Endothelial cell of umbilical vein (primary cell): Measurements from ENCODE around the gene CHD9. TPM values are rescaled to one million over a fixed set of nuclear protein-coding genes. Genes with fewer than 3 reads are reported as not detected.

Experiments used
- BruUV-seq: library from RNA; stranded (reverse); fragments of 400-500 nt; replicated peaks from 2 replicates; lab custom pipeline; 2021; lab: Mats Ljungman, UMichigan
- CTCF ChIA-PET: fragments of 300-600, 350-600 bp; sonication (Branson Sonifier 250); formaldehyde crosslinking; loops from one replicate; lab custom pipeline; 2021; ENCODE audit warnings: antibody characterized with exemption, inconsistent platforms; lab: Charles Lee
- POLR2A ChIA-PET: fragments of 300-600, 350-600 bp; sonication (Branson Sonifier 250); formaldehyde crosslinking; loops from one replicate; lab custom pipeline; 2021; ENCODE audit warnings: antibody characterized with exemption, inconsistent platforms; lab: Charles Lee
- DNase-seq: peaks from one replicate; pipeline ENCODE4 v3.0.0-alpha.2; 2011; ENCODE audit warnings: low read depth, low spot score
- FAIRE-seq: peaks from 2 replicates; lab custom pipeline; 2011; peaks lifted over from hg19 to GRCh38; lab: Jason Lieb, UNC
- H2AFZ ChIP-seq: 2 replicates; pipeline ENCODE4 v1.6.0; 2012; ENCODE audit warnings: low read depth, low read length, control low read depth, inconsistent platforms
- H3K27ac ChIP-seq: 2 replicates; pipeline ENCODE4 v1.5.1; 2011; ENCODE audit warnings: low read depth, mild to moderate bottlenecking, control low read depth, low read length, moderate library complexity; ENCODE audit not compliant: insufficient read depth
- H3K27me3 ChIP-seq, 2 experiments: 2 replicates each; pipeline versions ENCODE4 v1.6.0 to v1.6.1; 2011; ENCODE audit warnings: low read length in 2 of 2, mixed read lengths in 1 of 2; ENCODE audit not compliant: control insufficient read depth in 2 of 2, insufficient read depth in 2 of 2
- H3K36me3 ChIP-seq, 2 experiments: 2 replicates in 1 of 2; 3 replicates in 1 of 2; pipeline ENCODE4 v1.5.1; 2011; ENCODE audit warnings: low read length in 2 of 2, mild to moderate bottlenecking in 1 of 2, moderate library complexity in 1 of 2; ENCODE audit not compliant: control insufficient read depth in 2 of 2, insufficient read depth in 2 of 2; ENCODE audit errors: extremely low read depth in 1 of 2
- H3K4me1 ChIP-seq: 3 replicates; pipeline ENCODE4 v1.5.1; 2011; ENCODE audit warnings: mild to moderate bottlenecking, low read length; ENCODE audit not compliant: control insufficient read depth, insufficient read depth; ENCODE audit errors: extremely low read depth
- H3K4me2 ChIP-seq: 2 replicates; pipeline ENCODE4 v1.6.1; 2011; ENCODE audit warnings: low read length, control low read depth, mixed read lengths; ENCODE audit not compliant: insufficient read depth
- H3K4me3 ChIP-seq, 3 experiments: fragments of 200-600 bp in 1 of 3; sonication (generic), shearing (Covaris generic) in 1 of 3; replicated peaks in 1 of 3; 2 replicates each; pipeline ENCODE4 v1.5.1; 2011 to 2016; ENCODE audit warnings: control low read depth in 3 of 3, low read length in 3 of 3, mild to moderate bottlenecking in 2 of 3, inconsistent platforms in 1 of 3, low read depth in 1 of 3, moderate library complexity in 1 of 3; ENCODE audit not compliant: insufficient read depth in 1 of 3
- H3K79me2 ChIP-seq: 2 replicates; pipeline ENCODE4 v1.6.0; 2012; ENCODE audit warnings: low read length, inconsistent platforms; ENCODE audit not compliant: control insufficient read depth, insufficient read depth
- H3K9ac ChIP-seq: replicated peaks from 2 replicates; pipeline ENCODE3; 2011; ENCODE audit warnings: low read length, control low read depth; ENCODE audit not compliant: insufficient read depth; ENCODE audit errors: extremely low read depth
- H3K9me1 ChIP-seq: replicated peaks from 3 replicates; pipeline ENCODE4 v1.6.0; 2011; ENCODE audit warnings: mild to moderate bottlenecking, low read length; ENCODE audit not compliant: control insufficient read depth, insufficient read depth; ENCODE audit errors: extremely low read depth
- H3K9me3 ChIP-seq: replicated peaks from 2 replicates; pipeline ENCODE4 v1.5.1; 2012; ENCODE audit warnings: low read length, inconsistent platforms; ENCODE audit not compliant: control insufficient read depth, insufficient read depth
- H4K20me1 ChIP-seq: replicated peaks from 2 replicates; pipeline ENCODE3; 2011; ENCODE audit warnings: mild to moderate bottlenecking, low read length; ENCODE audit not compliant: control insufficient read depth, insufficient read depth; ENCODE audit errors: extremely low read depth
- EZH2 ChIP-seq: IDR thresholded peaks from 2 replicates; pipeline ENCODE4 v1.6.1; 2012; ENCODE audit warnings: borderline replicate concordance, low read depth, mild to moderate bottlenecking, moderate library complexity, low read length, inconsistent platforms; ENCODE audit not compliant: severe bottlenecking
- FOS ChIP-seq: IDR thresholded peaks from 2 replicates; pipeline ENCODE4 v1.6.1; 2011; ENCODE audit warnings: mild to moderate bottlenecking, low read length, moderate library complexity, borderline replicate concordance; ENCODE audit not compliant: insufficient read depth
- GATA2 ChIP-seq: IDR thresholded peaks from 2 replicates; pipeline ENCODE4 v1.7.0; 2011; ENCODE audit warnings: low read depth, mild to moderate bottlenecking, moderate library complexity, mixed read lengths, low read length; ENCODE audit not compliant: insufficient read length, insufficient read depth
- JUN ChIP-seq: IDR thresholded peaks from 2 replicates; pipeline ENCODE4 v1.6.1; 2011; ENCODE audit warnings: borderline replicate concordance, low read depth; ENCODE audit not compliant: insufficient read length, insufficient read depth
- MYC ChIP-seq: IDR thresholded peaks from one replicate; pipeline ENCODE4 v1.6.1; 2011; ENCODE audit warnings: mild to moderate bottlenecking, low read depth, low read length
- POLR2A ChIP-seq: IDR thresholded peaks from 2 replicates; pipeline ENCODE4 v1.6.1; 2012; ENCODE audit warnings: low read depth, mild to moderate bottlenecking, control low read depth, low read length
- POLR2AphosphoS5 ChIP-seq: IDR thresholded peaks from 2 replicates; pipeline ENCODE4 v1.6.1; 2012; ENCODE audit warnings: low read depth, mild to moderate bottlenecking, control low read depth, low read length, moderate library complexity; ENCODE audit not compliant: insufficient read depth
- dilution Hi-C: fragments of 300-500 bp; cut with MboI; formaldehyde crosslinking; loops from one replicate; pipeline ENCODE4 v1.15.0; 2019; ENCODE audit warnings: low sequenced_read_pairs; ENCODE audit not compliant: extremely low pct_ligation_motif_present
- intact Hi-C: fragments of 100-400 bp; cut with micrococcal nuclease; formaldehyde crosslinking; loops from one replicate; pipeline ENCODE4 v1.10.0; 2022
- polyA plus RNA-seq, 4 experiments: library from polyadenylated mRNA; depleted of rRNA in 3 of 4; stranded (reverse) in 3 of 4; unstranded in 1 of 4; fragments of >200 nt; gene quantifications; 2 replicates each; pipeline versions ENCODE4 v1.2.1 to v1.2.3, GENCODE V29; 2011 to 2012; ENCODE audit warnings: missing spikeins in 1 of 4
- total RNA-seq: library from RNA; stranded (reverse); gene quantifications from 2 replicates; pipeline ENCODE4 v1.2.3, GENCODE V29; 2021
- TF ChIP-seq, protein P1 (sequence below): IDR thresholded peaks from 2 replicates; pipeline ENCODE4 v1.6.1; 2011; ENCODE audit not compliant: insufficient read depth, insufficient read length
- TF ChIP-seq, protein P2 (sequence below), 2 donors: IDR thresholded peaks; 1 replicate in 1 of 2; 2 replicates in 1 of 2; pipeline ENCODE4 v1.5.1; 2011; ENCODE audit warnings: low read length in 2 of 2, mild to moderate bottlenecking in 2 of 2, moderate library complexity in 2 of 2, control low read depth in 1 of 2, inconsistent platforms in 1 of 2, low read depth in 1 of 2; ENCODE audit not compliant: insufficient read depth in 1 of 2; ENCODE audit errors: extremely low read depth in 1 of 2

Gene CHD9
- total and polyA plus RNA-seq, 2 donors (not counting 3 experiments of a cell fraction or from before 2014, with no cell fraction given) = 9.9 to 59.2 TPM

DNA sequence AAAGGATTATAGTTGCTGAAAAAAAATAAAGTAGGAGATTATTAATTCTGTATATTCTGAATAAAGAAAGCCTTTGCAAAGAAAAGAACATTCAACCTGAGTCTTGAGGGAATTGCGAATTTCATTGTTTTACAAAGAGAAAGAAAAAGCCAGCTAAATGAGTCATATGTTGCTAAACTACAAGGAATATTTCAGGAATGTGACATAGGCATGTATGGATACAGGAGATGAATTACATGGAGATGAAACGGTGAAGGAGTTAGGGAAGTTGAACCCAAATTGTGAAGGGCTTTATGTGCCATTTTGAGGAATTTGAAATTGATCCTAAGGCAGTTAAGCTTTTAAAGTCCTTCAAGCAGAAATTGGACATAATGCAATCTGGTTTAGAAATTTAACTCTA is 202.2 kb downstream of the CHD9 start:
- no peaks in the 10 kb centered on the region for H4K20me1 ChIP-seq
- BruUV-seq = no TSS peak
- DNase-seq (peak; percentile 31), FAIRE-seq (peak; percentile 49)
- H3K79me2 ChIP-seq = no peaks in the 10 kb centered on the region
- H3K9ac ChIP-seq = no peak overlapping the region
- peaks cover 12 to 14% of the 10 kb centered on the region in 2 experiments for H3K36me3 ChIP-seq
- ChIA-PET POLR2A (no interaction called here), CTCF (interaction anchor here (0.7 to 1.5 kb wide), 4 partner anchors 11 to 37 kb away, joined by 3 to 6 read pairs (median 4); no protein-coding TSS in a partner anchor)
- H3K27me3 ChIP-seq = no peaks in the 10 kb centered on the region
- no peaks in the 10 kb centered on the region for H3K9me1 ChIP-seq
- no peak overlapping the region for H3K4me2 ChIP-seq
- H3K9me3 ChIP-seq = no peaks in the 10 kb centered on the region
- H3K4me1 ChIP-seq = no peaks in the 10 kb centered on the region
- intact Hi-C loops = no loop called here
- no peak overlapping the region for H3K4me3 ChIP-seq
- H2AFZ ChIP-seq = no peak overlapping the region
- H3K27ac ChIP-seq = no peak overlapping the region
- TF ChIP-seq FOS (peak; percentile 16), JUN (peak; percentile 54)
- TF ChIP-seq, protein P1, sequence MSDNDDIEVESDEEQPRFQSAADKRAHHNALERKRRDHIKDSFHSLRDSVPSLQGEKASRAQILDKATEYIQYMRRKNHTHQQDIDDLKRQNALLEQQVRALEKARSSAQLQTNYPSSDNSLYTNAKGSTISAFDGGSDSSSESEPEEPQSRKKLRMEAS = no peak
- dilution Hi-C loops = no loop called here

DNA sequence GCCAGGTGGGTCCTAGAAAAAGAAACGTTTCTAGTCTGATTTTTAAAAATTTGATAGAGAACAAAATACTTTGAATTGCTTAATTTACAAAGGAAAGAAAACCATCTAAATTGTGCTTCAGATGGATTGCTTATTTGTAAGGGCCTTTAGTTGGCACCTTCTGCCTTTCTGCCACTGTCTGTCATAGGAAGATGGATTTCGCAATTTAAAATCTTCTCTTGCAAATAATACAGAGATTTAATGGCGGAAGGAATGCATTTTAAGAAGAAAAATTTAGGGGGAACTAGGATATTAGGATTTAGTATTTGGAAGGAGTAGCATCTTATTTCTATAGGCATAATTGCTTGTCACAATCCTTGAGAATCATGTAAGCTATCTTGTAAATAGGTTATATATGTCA is 204.0 kb downstream of the CHD9 start:
- no peaks in the 10 kb centered on the region for H3K9me3 ChIP-seq
- DNase-seq = no peak
- no TSS peak for BruUV-seq
- H3K27me3 ChIP-seq = no peaks in the 10 kb centered on the region
- no peak overlapping the region for H3K9ac ChIP-seq
- TF ChIP-seq FOS = no peak
- TF ChIP-seq, protein P1 = no peak
- TF ChIP-seq GATA2 = no peak
- TF ChIP-seq MYC = no peak
- no peak for TF ChIP-seq JUN
- TF ChIP-seq, protein P2, sequence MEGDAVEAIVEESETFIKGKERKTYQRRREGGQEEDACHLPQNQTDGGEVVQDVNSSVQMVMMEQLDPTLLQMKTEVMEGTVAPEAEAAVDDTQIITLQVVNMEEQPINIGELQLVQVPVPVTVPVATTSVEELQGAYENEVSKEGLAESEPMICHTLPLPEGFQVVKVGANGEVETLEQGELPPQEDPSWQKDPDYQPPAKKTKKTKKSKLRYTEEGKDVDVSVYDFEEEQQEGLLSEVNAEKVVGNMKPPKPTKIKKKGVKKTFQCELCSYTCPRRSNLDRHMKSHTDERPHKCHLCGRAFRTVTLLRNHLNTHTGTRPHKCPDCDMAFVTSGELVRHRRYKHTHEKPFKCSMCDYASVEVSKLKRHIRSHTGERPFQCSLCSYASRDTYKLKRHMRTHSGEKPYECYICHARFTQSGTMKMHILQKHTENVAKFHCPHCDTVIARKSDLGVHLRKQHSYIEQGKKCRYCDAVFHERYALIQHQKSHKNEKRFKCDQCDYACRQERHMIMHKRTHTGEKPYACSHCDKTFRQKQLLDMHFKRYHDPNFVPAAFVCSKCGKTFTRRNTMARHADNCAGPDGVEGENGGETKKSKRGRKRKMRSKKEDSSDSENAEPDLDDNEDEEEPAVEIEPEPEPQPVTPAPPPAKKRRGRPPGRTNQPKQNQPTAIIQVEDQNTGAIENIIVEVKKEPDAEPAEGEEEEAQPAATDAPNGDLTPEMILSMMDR (IDR thresholded peaks at IDR 0.05; ENCODE audit: extremely low read depth in 1 of 2, insufficient read depth in 1 of 2, low read depth in 1 of 2, low read length in 2 of 2) = no peak
- TF ChIP-seq EZH2 = no peak
- TF ChIP-seq POLR2A = no peak
- no peak for TF ChIP-seq POLR2AphosphoS5
- no peaks in the 10 kb centered on the region for H4K20me1 ChIP-seq
- no peak overlapping the region for H3K27ac ChIP-seq
- H3K9me1 ChIP-seq = no peaks in the 10 kb centered on the region
- H3K36me3 ChIP-seq = peaks cover 12 to 20% of the 10 kb centered on the region in 2 experiments
- POLR2A ChIA-PET = no interaction called here
- H2AFZ ChIP-seq = no peak overlapping the region
- no peak overlapping the region for H3K4me2 ChIP-seq
- H3K79me2 ChIP-seq = no peaks in the 10 kb centered on the region
- dilution Hi-C loops = no loop called here
- CTCF ChIA-PET = no interaction called here
- no peak overlapping the region for H3K4me3 ChIP-seq
- intact Hi-C loops = loop anchor here (1.0 kb wide), 1 partner anchor 16 kb away; no protein-coding TSS in a partner anchor
- H3K4me1 ChIP-seq = no peaks in the 10 kb centered on the region
- FAIRE-seq = no peak
